ENCODE results near the gene NPBWR2. TPM values are rescaled to one million over a fixed set of nuclear protein-coding genes. Genes with fewer than 3 reads are reported as not detected.

Gene NPBWR2
- total and polyA plus RNA-seq, 9 donors: not detected

- H3K27ac ChIP-seq: no peak overlapping the region
- H3K36me3 ChIP-seq: no peaks in the 10 kb centered on the region
- H3K4me1 ChIP-seq (ENCODE audit: insufficient read depth): no peaks in the 10 kb centered on the region
- WGBS, 3 donors: 86 to 89% (median 87%) methylated on average over 8 of the region's 8 CpGs
- no peaks in the 10 kb centered on the region for H3K9me3 ChIP-seq
- no peaks in the 10 kb centered on the region for H3K27me3 ChIP-seq
- no peak overlapping the region for H3K4me3 ChIP-seq
- DNase-seq: no peak
- TF ChIP-seq EP300 (IDR thresholded peaks at IDR 0.05): no peak
- intact Hi-C loops (cut with DNase I): no loop called here
These were observed 32.4 kb downstream of the NPBWR2 start for GRCh38 chr20:64074963-64075362.

- Histone ChIP-seq H3K36me3 (no peaks in the 10 kb centered on the region), H3K27me3 (no peaks in the 10 kb centered on the region), H3K4me1 (ENCODE audit: insufficient read depth) (no peaks in the 10 kb centered on the region), H3K27ac (no peak overlapping the region), H3K4me3 (no peak overlapping the region), H3K9me3 (no peaks in the 10 kb centered on the region)
- DNase-seq: no peak
- TF ChIP-seq EP300 (IDR thresholded peaks at IDR 0.05) (no peak), POLR2A (IDR thresholded peaks at IDR 0.05) (no peak), CTCF (IDR thresholded peaks at IDR 0.05) (no peak)
- intact Hi-C loops (cut with DNase I): no loop called here
- WGBS, 3 donors: 85 to 91% (median 86%) methylated on average over 28 of the region's 28 CpGs
These were observed 33.1 kb downstream of the NPBWR2 start for GRCh38 chr20:64074184-64074789.

- no peaks in the 10 kb centered on the region for H3K4me1 ChIP-seq (ENCODE audit: insufficient read depth)
- H3K27me3 ChIP-seq: no peaks in the 10 kb centered on the region
- H3K36me3 ChIP-seq: no peaks in the 10 kb centered on the region
- no peak for DNase-seq
- WGBS, 3 donors: 82 to 85% (median 83%) methylated on average over 33 to 37 of the region's 37 CpGs
- no peak overlapping the region for H3K4me3 ChIP-seq
- H3K27ac ChIP-seq: no peak overlapping the region
- intact Hi-C loops (cut with DNase I): no loop called here
- no peak for TF ChIP-seq CTCF (IDR thresholded peaks at IDR 0.05)
- TF ChIP-seq POLR2A (IDR thresholded peaks at IDR 0.05): no peak
- TF ChIP-seq EP300 (IDR thresholded peaks at IDR 0.05): no peak
- H3K9me3 ChIP-seq: no peaks in the 10 kb centered on the region
These were observed 33.7 kb downstream of the NPBWR2 start for GRCh38 chr20:64073476-64074183.

- no peaks in the 10 kb centered on the region for H3K4me1 ChIP-seq (ENCODE audit: insufficient read depth)
- intact Hi-C loops (cut with DNase I): no loop called here
- WGBS, 3 donors: 65 to 73% (median 67%) methylated on average over 14 of the region's 14 CpGs
- TF ChIP-seq POLR2A (IDR thresholded peaks at IDR 0.05) (no peak), CTCF (IDR thresholded peaks at IDR 0.05) (no peak), EP300 (IDR thresholded peaks at IDR 0.05) (no peak)
- no peak overlapping the region for H3K4me3 ChIP-seq
- H3K36me3 ChIP-seq: no peaks in the 10 kb centered on the region
- no peaks in the 10 kb centered on the region for H3K9me3 ChIP-seq
- DNase-seq: no peak
- H3K27me3 ChIP-seq: no peaks in the 10 kb centered on the region
- H3K27ac ChIP-seq: no peak overlapping the region
These were observed 34.8 kb downstream of the NPBWR2 start for GRCh38 chr20:64072498-64073063.
